ENCODE results near the gene SLC7A6OS.

- peak in 1 of 2 donors; percentile 13 for TF ChIP-seq POLR2A (IDR thresholded peaks at IDR 0.05)
- TF ChIP-seq, protein P1, sequence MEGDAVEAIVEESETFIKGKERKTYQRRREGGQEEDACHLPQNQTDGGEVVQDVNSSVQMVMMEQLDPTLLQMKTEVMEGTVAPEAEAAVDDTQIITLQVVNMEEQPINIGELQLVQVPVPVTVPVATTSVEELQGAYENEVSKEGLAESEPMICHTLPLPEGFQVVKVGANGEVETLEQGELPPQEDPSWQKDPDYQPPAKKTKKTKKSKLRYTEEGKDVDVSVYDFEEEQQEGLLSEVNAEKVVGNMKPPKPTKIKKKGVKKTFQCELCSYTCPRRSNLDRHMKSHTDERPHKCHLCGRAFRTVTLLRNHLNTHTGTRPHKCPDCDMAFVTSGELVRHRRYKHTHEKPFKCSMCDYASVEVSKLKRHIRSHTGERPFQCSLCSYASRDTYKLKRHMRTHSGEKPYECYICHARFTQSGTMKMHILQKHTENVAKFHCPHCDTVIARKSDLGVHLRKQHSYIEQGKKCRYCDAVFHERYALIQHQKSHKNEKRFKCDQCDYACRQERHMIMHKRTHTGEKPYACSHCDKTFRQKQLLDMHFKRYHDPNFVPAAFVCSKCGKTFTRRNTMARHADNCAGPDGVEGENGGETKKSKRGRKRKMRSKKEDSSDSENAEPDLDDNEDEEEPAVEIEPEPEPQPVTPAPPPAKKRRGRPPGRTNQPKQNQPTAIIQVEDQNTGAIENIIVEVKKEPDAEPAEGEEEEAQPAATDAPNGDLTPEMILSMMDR (IDR thresholded peaks at IDR 0.05): no peak
Measured at GRCh38 chr16:68257906-68258800, 52.6 kb downstream of the SLC7A6OS start.
